Fibroblast of lung (primary cell): ENCODE results near the gene SLC39A10. TPM values are rescaled to one million over a fixed set of nuclear protein-coding genes. Genes with fewer than 3 reads are reported as not detected.
"Not testable (repeated sequence)": the region's sequence is repeated elsewhere in the genome, so short reads cannot be mapped to it uniquely, and the experiment has no call there.

Source experiments
- DNase-seq, 2 donors: peaks; one replicate each; pipeline versions ENCODE4 v3.0.0 to v3.0.0-alpha.2; 2010; ENCODE audit warnings: low read depth in 2 of 2
- H2AFZ ChIP-seq: 2 replicates; pipeline ENCODE4 v1.5.1; 2012; ENCODE audit warnings: low read length, control low read depth, inconsistent platforms
- H3K27ac ChIP-seq: 2 replicates; pipeline ENCODE4 v1.5.1; 2011; ENCODE audit warnings: low read length, control low read depth; ENCODE audit not compliant: insufficient read depth
- H3K27me3 ChIP-seq: 2 replicates; pipeline ENCODE4 v1.5.1; 2011; ENCODE audit warnings: mild to moderate bottlenecking, low read length; ENCODE audit not compliant: control insufficient read depth, insufficient read depth
- H3K36me3 ChIP-seq: 2 replicates; pipeline ENCODE4 v1.5.1; 2011; ENCODE audit warnings: low read length; ENCODE audit not compliant: control insufficient read depth, insufficient read depth
- H3K4me1 ChIP-seq: 2 replicates; pipeline ENCODE4 v1.5.1; 2011; ENCODE audit warnings: low read length; ENCODE audit not compliant: control insufficient read depth, insufficient read depth; ENCODE audit errors: extremely low read depth
- H3K4me2 ChIP-seq: 2 replicates; pipeline ENCODE4 v1.5.1; 2011; ENCODE audit warnings: low read length, control low read depth; ENCODE audit not compliant: insufficient read depth; ENCODE audit errors: extremely low read depth
- H3K4me3 ChIP-seq, 4 experiments: fragments of 200-600 bp in 1 of 4; sonication (generic) in 1 of 4; replicated peaks in 1 of 4; 2 replicates each; pipeline ENCODE4 v1.5.1; 2011 to 2016; ENCODE audit warnings: low read length in 4 of 4, low read depth in 3 of 4, mild to moderate bottlenecking in 3 of 4, control low read depth in 2 of 4, inconsistent platforms in 1 of 4, mixed read lengths in 1 of 4; ENCODE audit not compliant: insufficient read depth in 1 of 4; ENCODE audit errors: control extremely low read depth in 1 of 4
- H3K79me2 ChIP-seq: 2 replicates; pipeline ENCODE4 v1.5.1; 2012; ENCODE audit warnings: mild to moderate bottlenecking, low read length, inconsistent platforms; ENCODE audit not compliant: control insufficient read depth, insufficient read depth
- H3K9ac ChIP-seq: 2 replicates; pipeline ENCODE4 v1.5.1; 2011; ENCODE audit warnings: mild to moderate bottlenecking, low read length, control low read depth; ENCODE audit not compliant: insufficient read depth
- H3K9me3 ChIP-seq: 2 replicates; pipeline ENCODE4 v1.5.1; 2012; ENCODE audit warnings: low read depth, low read length; ENCODE audit not compliant: control insufficient read depth, insufficient read depth
- H4K20me1 ChIP-seq: 2 replicates; pipeline ENCODE4 v1.5.1; 2011; ENCODE audit warnings: low read length; ENCODE audit not compliant: control insufficient read depth, insufficient read depth; ENCODE audit errors: extremely low read depth
- CTCF ChIP-seq, 2 donors: IDR thresholded peaks in 1 of 2; conservative IDR thresholded peaks in 1 of 2; 1 replicate in 1 of 2; 2 replicates in 1 of 2; pipeline ENCODE4 v1.5.1; 2011 to 2012; ENCODE audit warnings: low read length in 2 of 2, control low read depth in 1 of 2, inconsistent platforms in 1 of 2, low read depth in 1 of 2, mild to moderate bottlenecking in 1 of 2
- EZH2 ChIP-seq: IDR thresholded peaks from 2 replicates; pipeline ENCODE4 v1.5.1; 2012; ENCODE audit warnings: low read length, control low read depth, mild to moderate bottlenecking; ENCODE audit errors: missing control alignments
- polyA plus RNA-seq, 2 donors: library from polyadenylated mRNA; depleted of rRNA in 1 of 2; stranded (reverse) in 1 of 2; unstranded in 1 of 2; fragments of >200 nt; gene quantifications; 2 replicates each; pipeline ENCODE4 v1.2.1, GENCODE V29; 2011 to 2012; ENCODE audit warnings: missing spikeins in 1 of 2
- total RNA-seq: library from RNA; depleted of rRNA; stranded (reverse); fragments of >200 nt; gene quantifications from 2 replicates; pipeline ENCODE4 v1.2.1, GENCODE V29; 2014

The SLC39A10 gene
- total and polyA plus RNA-seq, 2 donors (not counting 1 experiment from before 2014, with no cell fraction given) = 36.9 to 77.0 TPM

- Histone ChIP-seq H3K27ac (no peak overlapping the region), H3K9me3 (no peaks in the 10 kb centered on the region), H3K9ac (no peak overlapping the region), H3K36me3 (no peaks in the 10 kb centered on the region), H2AFZ (no peak overlapping the region), H3K27me3 (no peaks in the 10 kb centered on the region), H4K20me1 (no peaks in the 10 kb centered on the region), H3K4me3 (no peak overlapping the region), H3K79me2 (no peaks in the 10 kb centered on the region), H3K4me2 (no peak overlapping the region), H3K4me1 (no peaks in the 10 kb centered on the region)
- TF ChIP-seq EZH2 (no peak), CTCF (conservative IDR thresholded peaks at IDR 0.05 in 1 of 2, IDR thresholded peaks at IDR 0.05 in 1 of 2; ENCODE audit: low read depth in 1 of 2, low read length in 2 of 2) (no peak)
- no peak for DNase-seq
Measured at GRCh38 chr2:195642679-195643068, 14.4 kb upstream of the SLC39A10 start.

GRCh38 chr2:195644708-195645107 lies 12.3 kb upstream of the SLC39A10 start:
- not testable (repeated sequence) for H3K79me2 ChIP-seq, H3K27ac ChIP-seq, H3K4me1 ChIP-seq, H3K4me2 ChIP-seq, H2AFZ ChIP-seq, H3K9ac ChIP-seq, DNase-seq, H3K4me3 ChIP-seq, H3K27me3 ChIP-seq, H3K36me3 ChIP-seq, H3K9me3 ChIP-seq, H4K20me1 ChIP-seq

GRCh38 chr2:195645413-195645812 lies 11.6 kb upstream of the SLC39A10 start:
- Histone ChIP-seq H3K4me1 (no peaks in the 10 kb centered on the region), H3K9ac (no peak overlapping the region), H4K20me1 (no peaks in the 10 kb centered on the region), H3K4me3 (no peak overlapping the region), H3K27me3 (no peaks in the 10 kb centered on the region), H3K36me3 (no peaks in the 10 kb centered on the region), H2AFZ (no peak overlapping the region), H3K79me2 (no peaks in the 10 kb centered on the region), H3K9me3 (no peaks in the 10 kb centered on the region), H3K27ac (no peak overlapping the region), H3K4me2 (no peak overlapping the region)
- TF ChIP-seq EZH2 (no peak), CTCF (conservative IDR thresholded peaks at IDR 0.05 in 1 of 2, IDR thresholded peaks at IDR 0.05 in 1 of 2; ENCODE audit: low read depth in 1 of 2, low read length in 2 of 2) (no peak)
- DNase-seq = no peak
